ENCODE measurements around the gene CD300E. TPM values are rescaled to one million over a fixed set of nuclear protein-coding genes. Genes with fewer than 3 reads are reported as not detected.

Gene CD300E
- total and polyA plus RNA-seq, 7 donors, result 0.09 to 0.50 (median 0.24) TPM; not detected in 1

DNA sequence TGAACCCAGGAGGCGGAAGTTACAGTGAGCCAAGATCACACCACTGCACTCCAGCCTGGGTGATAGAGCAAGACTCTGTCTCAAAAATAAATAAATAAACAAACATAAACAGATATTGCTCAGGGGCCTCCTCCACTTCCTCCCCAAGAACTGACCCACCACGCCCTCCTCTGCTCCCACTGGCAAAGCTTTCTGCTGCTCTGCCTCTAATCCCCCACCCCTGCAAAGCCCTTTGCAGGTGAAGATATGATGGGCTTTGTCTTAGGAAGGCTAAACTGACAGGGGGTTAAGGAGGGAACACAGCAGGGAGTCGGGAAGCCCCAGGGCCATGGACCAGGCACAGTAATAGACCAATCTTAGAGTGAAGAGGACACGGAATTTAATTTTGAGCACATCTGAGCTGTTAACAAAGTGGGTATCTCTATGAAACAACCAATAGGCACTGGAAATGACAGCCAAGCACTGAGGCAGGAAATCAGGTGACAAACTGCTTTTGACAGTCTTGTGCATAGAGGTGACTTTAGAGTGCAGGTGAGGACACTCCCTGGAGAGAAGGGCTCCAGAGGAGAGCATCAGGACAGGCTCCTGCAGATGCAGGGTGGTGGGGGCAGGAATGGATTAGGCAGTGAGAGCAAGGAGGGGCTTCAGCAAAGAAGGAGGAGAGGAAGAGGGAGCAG is 25.1 kb downstream of the CD300E start:
- H3K9me3 ChIP-seq, result no peaks in the 10 kb centered on the region
- TF ChIP-seq, protein P1, sequence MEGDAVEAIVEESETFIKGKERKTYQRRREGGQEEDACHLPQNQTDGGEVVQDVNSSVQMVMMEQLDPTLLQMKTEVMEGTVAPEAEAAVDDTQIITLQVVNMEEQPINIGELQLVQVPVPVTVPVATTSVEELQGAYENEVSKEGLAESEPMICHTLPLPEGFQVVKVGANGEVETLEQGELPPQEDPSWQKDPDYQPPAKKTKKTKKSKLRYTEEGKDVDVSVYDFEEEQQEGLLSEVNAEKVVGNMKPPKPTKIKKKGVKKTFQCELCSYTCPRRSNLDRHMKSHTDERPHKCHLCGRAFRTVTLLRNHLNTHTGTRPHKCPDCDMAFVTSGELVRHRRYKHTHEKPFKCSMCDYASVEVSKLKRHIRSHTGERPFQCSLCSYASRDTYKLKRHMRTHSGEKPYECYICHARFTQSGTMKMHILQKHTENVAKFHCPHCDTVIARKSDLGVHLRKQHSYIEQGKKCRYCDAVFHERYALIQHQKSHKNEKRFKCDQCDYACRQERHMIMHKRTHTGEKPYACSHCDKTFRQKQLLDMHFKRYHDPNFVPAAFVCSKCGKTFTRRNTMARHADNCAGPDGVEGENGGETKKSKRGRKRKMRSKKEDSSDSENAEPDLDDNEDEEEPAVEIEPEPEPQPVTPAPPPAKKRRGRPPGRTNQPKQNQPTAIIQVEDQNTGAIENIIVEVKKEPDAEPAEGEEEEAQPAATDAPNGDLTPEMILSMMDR (IDR thresholded peaks at IDR 0.05), result no peak
- DNase-seq (no peak), ATAC-seq (no peak)
- H3K36me3 ChIP-seq (ENCODE audit: insufficient read depth in 1 of 2, low read depth in 1 of 2), result no peaks in the 10 kb centered on the region
- H3K27me3 ChIP-seq (ENCODE audit: insufficient read depth in 3 of 3, low read length in 2 of 3), result peaks cover 0 to 10% (median 0%) of the 10 kb centered on the region in 3 donors
- intact Hi-C loops (cut with DNase I), result no loop called here
- H3K4me3 ChIP-seq, result no peak overlapping the region
- no peak overlapping the region for H3K27ac ChIP-seq
- H3K4me1 ChIP-seq, result no peaks in the 10 kb centered on the region
- WGBS, 3 donors, result 77 to 81% (median 77%) methylated on average over 4 of the region's 4 CpGs

DNA sequence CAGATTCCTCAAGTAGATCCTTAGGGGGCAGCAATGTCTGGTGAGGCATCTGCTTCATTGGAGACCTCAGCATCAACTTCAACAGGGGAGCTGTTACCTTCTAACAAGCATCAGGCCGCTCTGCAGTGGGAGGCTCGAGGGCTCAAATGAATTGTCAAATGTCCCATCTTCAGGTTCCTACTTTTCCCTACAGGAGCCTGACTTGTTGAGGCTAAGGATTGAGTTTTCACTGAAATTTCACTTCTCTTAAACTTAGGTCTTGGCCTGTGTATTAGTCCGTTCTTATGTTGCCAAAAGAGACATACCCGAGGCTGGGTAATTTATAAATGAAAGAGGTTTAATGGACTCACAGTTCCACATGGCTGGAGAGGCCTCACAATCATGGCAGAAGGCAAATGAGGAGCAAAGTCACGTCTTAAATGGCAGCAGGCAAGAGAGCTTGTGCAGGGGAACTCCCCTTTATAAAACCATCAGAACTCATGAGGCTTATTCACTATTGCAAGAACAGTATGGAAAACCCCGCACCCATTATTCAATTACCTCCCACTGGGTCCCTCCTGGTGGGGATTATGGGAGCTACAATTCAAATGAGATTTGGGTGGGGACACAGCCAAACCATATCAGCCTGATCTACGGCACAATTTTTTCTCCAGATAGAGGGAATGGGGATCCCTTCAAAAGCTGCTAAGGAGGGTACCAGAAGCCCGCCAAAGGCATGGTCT is 26.3 kb downstream of the CD300E start:
- no peaks in the 10 kb centered on the region for H3K9me3 ChIP-seq
- no peak for DNase-seq
- TF ChIP-seq, protein P1 (IDR thresholded peaks at IDR 0.05), result no peak
- intact Hi-C loops (cut with DNase I), result no loop called here
- H3K27ac ChIP-seq, result no peak overlapping the region
- peaks cover 0 to 14% (median 0%) of the 10 kb centered on the region in 3 donors for H3K27me3 ChIP-seq (ENCODE audit: insufficient read depth in 3 of 3, low read length in 2 of 3)
- no peak for ATAC-seq
- no peak overlapping the region for H3K4me3 ChIP-seq
- WGBS, 3 donors, result 70 to 78% (median 71%) methylated on average over 8 of the region's 8 CpGs
- H3K36me3 ChIP-seq (ENCODE audit: insufficient read depth in 1 of 2, low read depth in 1 of 2), result no peaks in the 10 kb centered on the region
- H3K4me1 ChIP-seq, result no peaks in the 10 kb centered on the region

DNA sequence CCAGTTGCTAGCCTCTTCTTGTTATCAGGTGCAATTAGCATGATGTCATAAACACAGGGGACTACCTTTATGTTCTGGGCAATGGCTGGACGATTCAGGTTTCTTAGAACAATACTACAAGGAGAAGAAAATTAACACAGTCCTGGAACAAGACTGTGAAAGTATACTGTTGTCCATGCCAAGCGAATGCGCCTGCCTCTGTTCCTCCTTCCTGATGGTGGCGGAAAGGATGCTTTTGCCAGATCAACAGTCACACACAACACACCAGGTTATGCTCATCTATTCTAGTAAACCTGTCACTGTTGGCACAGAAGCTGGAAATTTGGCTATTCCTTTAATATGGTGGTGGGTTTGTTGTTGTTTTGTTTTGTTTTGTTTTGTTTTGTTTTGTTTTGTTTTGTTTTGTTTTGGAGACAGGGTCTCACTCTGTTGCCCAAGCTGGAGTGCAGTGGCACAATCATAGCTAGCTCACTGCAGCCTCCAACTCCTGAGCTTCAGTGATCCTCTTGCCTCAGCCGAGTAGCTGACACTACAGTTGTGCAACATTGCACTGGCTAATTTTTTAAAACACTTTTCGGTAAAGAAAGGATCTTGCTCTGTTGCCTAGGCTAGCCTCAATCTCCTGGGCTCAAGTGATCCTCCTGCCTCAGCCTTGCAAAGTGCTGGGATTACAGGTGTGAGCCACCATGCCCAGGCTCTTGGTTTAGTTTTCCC is 28.3 kb downstream of the CD300E start:
- Histone ChIP-seq H3K27ac (no peak overlapping the region), H3K9me3 (no peaks in the 10 kb centered on the region), H3K4me3 (no peak overlapping the region), H3K27me3 (ENCODE audit: insufficient read depth in 3 of 3, low read length in 2 of 3) (peaks cover 0 to 14% (median 0%) of the 10 kb centered on the region in 3 donors), H3K4me1 (no peaks in the 10 kb centered on the region), H3K36me3 (ENCODE audit: insufficient read depth in 1 of 2, low read depth in 1 of 2) (no peaks in the 10 kb centered on the region)
- TF ChIP-seq, protein P1 (IDR thresholded peaks at IDR 0.05), result no peak
- intact Hi-C loops (cut with DNase I), result no loop called here
- 67 to 81% (median 68%) methylated on average over 6 of the region's 6 CpGs for WGBS, 3 donors
- no peak for DNase-seq
- no peak for ATAC-seq

DNA sequence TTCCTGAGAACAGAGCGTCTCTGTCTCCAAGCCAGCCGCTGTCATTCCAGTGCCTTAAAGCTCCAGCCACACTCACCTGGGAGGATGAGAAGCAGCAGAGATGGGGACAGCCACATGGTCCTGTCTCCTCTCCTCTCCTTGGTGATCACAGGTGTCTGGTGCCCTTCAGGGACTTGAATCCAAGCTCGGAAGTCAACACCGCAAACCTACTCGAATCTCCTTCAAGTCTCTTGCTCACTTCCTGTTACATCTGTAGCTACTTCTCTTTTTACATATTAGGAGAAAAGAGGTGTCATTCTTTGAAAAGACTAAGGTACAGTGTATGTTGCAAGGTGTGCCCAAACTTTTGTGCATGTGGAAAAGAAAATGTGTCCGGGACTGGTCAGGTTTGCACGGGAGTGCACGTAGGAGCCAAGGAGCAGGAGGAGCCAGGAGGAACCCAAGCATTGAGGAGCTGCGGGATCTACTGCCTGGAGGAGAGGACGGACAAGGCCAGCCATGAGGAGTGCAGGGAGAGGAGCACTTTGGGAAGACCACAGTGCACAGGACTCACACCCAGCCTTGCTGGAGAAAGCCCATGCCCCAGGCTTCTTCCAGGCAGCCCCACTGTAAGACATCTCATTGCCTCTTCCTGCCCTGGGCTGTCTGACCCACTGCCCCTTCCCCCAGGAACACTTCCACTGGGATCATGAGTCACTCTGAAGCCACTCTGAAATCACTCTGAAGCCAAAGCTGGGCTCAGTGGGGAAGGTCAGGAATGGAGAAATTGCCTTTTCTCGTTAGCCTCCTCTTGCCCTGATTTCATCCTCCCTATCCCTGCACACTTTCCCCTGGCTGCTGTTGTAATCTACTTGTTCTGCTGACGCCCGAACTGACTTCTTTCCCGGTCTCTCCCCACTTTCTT is 31.2 kb downstream of the CD300E start, which contains the start of gene CD300LD:
CD300LD (minus strand) TSS at position 197 of the 904 bp plus-strand sequence; CDS start at position 116, 81 bp downstream.
- no peaks in the 10 kb centered on the region for H3K4me1 ChIP-seq
- ATAC-seq, result no peak
- DNase-seq, result no peak
- H3K9me3 ChIP-seq, result no peaks in the 10 kb centered on the region
- no peak within 1 kb of the TSS for H3K27ac ChIP-seq
- no peak within 1 kb of the TSS for H3K4me3 ChIP-seq
- TF ChIP-seq, protein P1 (IDR thresholded peaks at IDR 0.05), result no peak
- H3K27me3 ChIP-seq (ENCODE audit: insufficient read depth in 3 of 3, low read length in 2 of 3), result peaks cover 0 to 5% (median 0%) of the 10 kb centered on the region in 3 donors
- H3K36me3 ChIP-seq (ENCODE audit: insufficient read depth in 1 of 2, low read depth in 1 of 2), result no peaks in the 10 kb centered on the region
- intact Hi-C loops (cut with DNase I), result no loop called here
- 72 to 75% (median 73%) methylated on average over 14 of the region's 14 CpGs for WGBS, 3 donors
